Activated naive CD8-positive, alpha-beta T cell treated with anti-CD3 and anti-CD28 coated beads for 36 hours (primary cell): Measurements from ENCODE around the gene PSD4. TPM values are rescaled to one million over a fixed set of nuclear protein-coding genes. Genes with fewer than 3 reads are reported as not detected.

Experiments used
- DNase-seq: peaks from one replicate; pipeline ENCODE4 v3.0.0; 2021
- H3K27ac Mint-ChIP-seq: one replicate; pipeline ENCODE4 v1.8.0; 2022; ENCODE audit warnings: mild to moderate bottlenecking, moderate library complexity, mixed read lengths
- H3K27me3 Mint-ChIP-seq: one replicate; pipeline ENCODE4 v1.8.0; 2022; ENCODE audit warnings: mild to moderate bottlenecking, mixed read lengths
- H3K36me3 Mint-ChIP-seq: one replicate; pipeline ENCODE4 v1.8.0; 2021; ENCODE audit warnings: mild to moderate bottlenecking, mixed read lengths
- H3K4me1 Mint-ChIP-seq: one replicate; pipeline ENCODE4 v1.8.0; 2021; ENCODE audit warnings: mixed read lengths
- H3K4me3 Mint-ChIP-seq: one replicate; pipeline ENCODE4 v1.8.0; 2022; ENCODE audit warnings: mild to moderate bottlenecking, moderate library complexity, mixed read lengths
- H3K9me3 Mint-ChIP-seq: one replicate; pipeline ENCODE4 v1.8.0; 2022; ENCODE audit warnings: mixed read lengths
- total RNA-seq, 2 experiments: library from RNA; stranded (reverse); gene quantifications; one replicate each; pipeline ENCODE4 v1.2.3, GENCODE V29; 2021

Gene PSD4
- total RNA-seq, result 100 to 1,000 TPM; 194 to 198 TPM

GRCh38 chr2:113173542-113174375, at the start of gene PSD4:
TSS of gene PSD4 (plus strand) at chr2:113173971. CDS start at chr2:113182457, 8,486 bp downstream.
- peak within 1 kb of the TSS; percentile 93 for H3K4me3 Mint-ChIP-seq

DNA sequence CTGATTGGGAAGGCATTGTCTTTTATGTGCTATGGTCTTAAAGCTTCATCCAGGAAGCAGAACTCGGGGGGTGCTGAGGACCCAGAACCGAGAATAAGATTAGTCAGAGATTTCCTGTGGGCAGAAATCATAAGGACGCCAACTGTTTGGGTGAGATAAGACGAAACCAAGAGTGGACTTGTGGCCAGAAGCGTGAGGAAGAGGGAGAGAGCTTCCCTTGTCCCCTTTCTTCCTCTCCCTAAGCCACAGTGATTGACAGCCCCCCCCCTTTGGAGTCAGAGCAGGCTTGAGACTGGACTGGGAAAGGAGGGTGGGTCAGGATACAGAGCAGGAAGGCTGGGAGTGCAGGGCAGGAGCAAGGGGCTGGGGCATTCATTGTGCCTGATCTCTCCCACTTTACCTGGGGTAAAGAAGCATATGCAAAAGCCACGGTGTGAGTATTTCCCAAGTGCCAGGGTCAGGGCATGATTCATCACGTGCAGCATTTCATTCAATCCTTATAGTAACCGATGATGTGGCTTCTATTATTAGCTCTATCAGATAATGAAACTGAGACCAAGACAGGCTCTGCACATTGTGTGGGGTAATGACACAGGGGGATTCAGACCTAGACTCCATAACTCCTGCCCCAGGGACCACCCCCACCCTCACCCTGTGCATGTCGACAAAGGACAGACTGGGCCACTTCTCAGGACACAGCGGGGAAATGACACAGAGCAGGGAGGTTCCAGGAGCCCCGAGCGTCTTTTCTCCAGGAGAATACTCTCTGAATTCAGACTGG, 49.4 kb upstream of the PSD4 start:
- peaks cover 38% of the 10 kb centered on the region for H3K27me3 Mint-ChIP-seq
- H3K27ac Mint-ChIP-seq, result peak overlapping the region; percentile 66

More at GRCh38 chr2:113173542-113174375, at the start of gene PSD4:
- Mint-ChIP-seq H3K36me3 (peaks cover 78% of the 10 kb centered on the region), H3K4me1 (peaks cover 66% of the 10 kb centered on the region), H3K9me3 (peaks cover 8% of the 10 kb centered on the region), H3K27me3 (no peaks in the 10 kb centered on the region), H3K27ac (peak within 1 kb of the TSS; percentile 95)
- DNase-seq, result peak; percentile 89

GRCh38 chr2:113124984-113125855, 48.6 kb upstream of the PSD4 start:
- H3K27ac Mint-ChIP-seq, result no peak overlapping the region
- peaks cover 34% of the 10 kb centered on the region for H3K27me3 Mint-ChIP-seq
- no peaks in the 10 kb centered on the region for H3K9me3 Mint-ChIP-seq
- no peak overlapping the region for H3K4me3 Mint-ChIP-seq
- DNase-seq, result no peak
- peaks cover 35% of the 10 kb centered on the region for H3K4me1 Mint-ChIP-seq
- no peaks in the 10 kb centered on the region for H3K36me3 Mint-ChIP-seq

More for the DNA sequence above, 49.4 kb upstream of the PSD4 start:
- Mint-ChIP-seq H3K9me3 (no peaks in the 10 kb centered on the region), H3K4me1 (peaks cover 35% of the 10 kb centered on the region), H3K36me3 (no peaks in the 10 kb centered on the region), H3K4me3 (peak overlapping the region; percentile 42)
- peak; percentile 26 for DNase-seq

DNA sequence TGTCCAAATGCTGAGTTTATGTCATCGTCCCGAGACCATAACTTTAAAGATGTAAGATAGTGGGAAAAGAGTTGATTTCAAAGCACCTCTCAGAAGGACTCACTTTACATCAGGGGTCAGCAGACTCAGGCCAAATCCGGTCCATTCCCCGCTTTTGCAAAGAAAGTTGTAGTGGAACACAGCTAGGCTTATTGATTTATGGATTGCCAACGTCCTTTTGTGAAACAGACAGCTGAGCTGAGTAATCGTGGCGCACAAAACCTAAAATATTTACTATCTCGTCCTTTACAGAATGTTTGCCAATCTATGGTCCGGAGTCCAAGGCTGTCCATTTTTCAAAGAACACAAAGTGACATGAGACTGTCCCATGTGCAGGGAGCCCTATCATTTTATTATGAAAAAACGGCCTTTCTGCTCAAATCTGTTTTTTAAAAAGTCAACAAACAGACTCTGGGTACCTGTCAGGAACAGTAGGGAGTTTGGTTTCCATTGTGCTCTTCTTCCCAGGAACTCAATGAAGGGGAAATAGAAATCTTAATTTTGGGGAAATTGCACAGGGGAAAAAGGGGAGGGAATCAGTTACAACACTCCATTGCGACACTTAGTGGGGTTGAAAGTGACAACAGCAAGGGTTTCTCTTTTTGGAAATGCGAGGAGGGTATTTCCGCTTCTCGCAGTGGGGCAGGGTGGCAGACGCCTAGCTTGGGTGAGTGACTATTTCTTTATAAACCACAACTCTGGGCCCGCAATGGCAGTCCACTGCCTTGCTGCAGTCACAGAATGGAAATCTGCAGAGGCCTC, 46.7 kb upstream of the PSD4 start, which contains the start of gene IL1RN:
IL1RN (plus strand) TSS at position 754 of the 801 bp plus-strand sequence; CDS start at position 781, 27 bp downstream.
- H3K4me1 Mint-ChIP-seq, result peaks cover 32% of the 10 kb centered on the region

GRCh38 chr2:113127646-113128570, 45.9 kb upstream of the PSD4 start:
- peaks cover 21% of the 10 kb centered on the region for H3K27me3 Mint-ChIP-seq
- no peak overlapping the region for H3K27ac Mint-ChIP-seq
- no peaks in the 10 kb centered on the region for H3K9me3 Mint-ChIP-seq
- no peak overlapping the region for H3K4me3 Mint-ChIP-seq
- no peaks in the 10 kb centered on the region for H3K36me3 Mint-ChIP-seq
- H3K4me1 Mint-ChIP-seq, result peaks cover 32% of the 10 kb centered on the region
- DNase-seq, result no peak

More for the DNA sequence above, 46.7 kb upstream of the PSD4 start, which contains the start of gene IL1RN:
- DNase-seq, result no peak
- H3K27ac Mint-ChIP-seq, result no peak within 1 kb of the TSS
- peaks cover 23% of the 10 kb centered on the region for H3K27me3 Mint-ChIP-seq
- no peak within 1 kb of the TSS for H3K4me3 Mint-ChIP-seq
- H3K9me3 Mint-ChIP-seq, result no peaks in the 10 kb centered on the region
- H3K36me3 Mint-ChIP-seq, result no peaks in the 10 kb centered on the region

GRCh38 chr2:113129519-113130078, 44.2 kb upstream of the PSD4 start:
- H3K4me1 Mint-ChIP-seq, result peaks cover 23% of the 10 kb centered on the region
- H3K4me3 Mint-ChIP-seq, result no peak overlapping the region
- H3K9me3 Mint-ChIP-seq, result no peaks in the 10 kb centered on the region
- no peak for DNase-seq
- peaks cover 13% of the 10 kb centered on the region for H3K27me3 Mint-ChIP-seq
- H3K36me3 Mint-ChIP-seq, result no peaks in the 10 kb centered on the region
- H3K27ac Mint-ChIP-seq, result no peak overlapping the region

DNA sequence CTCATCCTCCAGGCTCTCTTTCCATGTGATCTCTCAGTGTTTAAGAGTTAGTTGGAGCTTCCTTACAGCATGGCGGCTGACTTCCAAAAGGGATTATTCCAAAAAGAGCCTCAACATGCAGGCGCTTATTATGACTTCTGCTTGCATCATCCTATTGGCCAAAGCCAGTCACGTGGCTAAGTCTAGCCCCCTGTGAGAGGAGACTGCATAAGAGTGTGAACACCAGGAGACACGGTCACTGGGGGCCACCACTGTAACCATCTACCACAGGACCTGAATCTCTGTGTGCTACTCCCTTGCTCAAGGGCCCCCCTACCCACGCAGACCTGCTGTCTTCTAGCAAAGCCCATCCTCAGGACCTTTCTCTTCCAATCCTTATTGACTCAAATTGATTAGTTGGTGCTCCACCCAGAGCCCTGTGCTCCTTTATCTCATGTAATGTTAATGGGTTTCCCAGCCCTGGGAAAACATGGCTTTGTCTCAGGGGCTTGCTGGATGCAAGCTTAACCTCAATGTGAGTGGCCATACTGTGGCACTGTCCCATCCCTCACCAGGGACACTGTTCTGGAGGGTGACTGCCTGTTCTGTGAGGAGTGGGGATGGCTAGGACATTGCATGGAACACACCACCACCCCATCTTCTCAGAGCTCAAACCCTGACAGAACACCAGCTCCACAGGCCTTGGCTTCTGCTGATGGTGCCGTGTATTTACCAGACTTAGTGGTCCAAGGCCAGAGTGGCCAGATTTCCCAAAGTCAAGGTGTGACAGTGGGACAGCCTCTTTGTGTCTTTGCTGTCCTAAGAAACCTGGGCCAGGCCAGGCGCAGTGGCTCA, 42.2 kb upstream of the PSD4 start:
- no peak overlapping the region for H3K4me3 Mint-ChIP-seq
- peaks cover 14% of the 10 kb centered on the region for H3K4me1 Mint-ChIP-seq
- no peaks in the 10 kb centered on the region for H3K27me3 Mint-ChIP-seq
- DNase-seq, result no peak
- no peaks in the 10 kb centered on the region for H3K36me3 Mint-ChIP-seq
- no peak overlapping the region for H3K27ac Mint-ChIP-seq
- no peaks in the 10 kb centered on the region for H3K9me3 Mint-ChIP-seq

DNA sequence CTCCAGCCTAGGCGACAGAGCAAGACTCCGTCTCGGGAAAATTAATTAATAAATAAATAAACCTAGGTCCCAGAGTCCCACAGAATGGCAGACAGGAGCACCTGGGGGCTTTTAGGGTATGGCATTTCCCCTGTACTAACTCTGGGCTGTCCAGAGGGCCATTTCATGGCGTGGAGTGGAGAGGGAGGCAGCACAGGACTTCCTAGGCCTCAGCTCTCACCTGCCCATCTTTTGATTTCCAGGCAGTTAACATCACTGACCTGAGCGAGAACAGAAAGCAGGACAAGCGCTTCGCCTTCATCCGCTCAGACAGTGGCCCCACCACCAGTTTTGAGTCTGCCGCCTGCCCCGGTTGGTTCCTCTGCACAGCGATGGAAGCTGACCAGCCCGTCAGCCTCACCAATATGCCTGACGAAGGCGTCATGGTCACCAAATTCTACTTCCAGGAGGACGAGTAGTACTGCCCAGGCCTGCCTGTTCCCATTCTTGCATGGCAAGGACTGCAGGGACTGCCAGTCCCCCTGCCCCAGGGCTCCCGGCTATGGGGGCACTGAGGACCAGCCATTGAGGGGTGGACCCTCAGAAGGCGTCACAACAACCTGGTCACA, 41.3 kb upstream of the PSD4 start:
- no peak for DNase-seq
- no peaks in the 10 kb centered on the region for H3K9me3 Mint-ChIP-seq
- no peaks in the 10 kb centered on the region for H3K36me3 Mint-ChIP-seq
- H3K27me3 Mint-ChIP-seq, result no peaks in the 10 kb centered on the region
- no peak overlapping the region for H3K27ac Mint-ChIP-seq
- H3K4me1 Mint-ChIP-seq, result peaks cover 12% of the 10 kb centered on the region
- H3K4me3 Mint-ChIP-seq, result no peak overlapping the region

DNA sequence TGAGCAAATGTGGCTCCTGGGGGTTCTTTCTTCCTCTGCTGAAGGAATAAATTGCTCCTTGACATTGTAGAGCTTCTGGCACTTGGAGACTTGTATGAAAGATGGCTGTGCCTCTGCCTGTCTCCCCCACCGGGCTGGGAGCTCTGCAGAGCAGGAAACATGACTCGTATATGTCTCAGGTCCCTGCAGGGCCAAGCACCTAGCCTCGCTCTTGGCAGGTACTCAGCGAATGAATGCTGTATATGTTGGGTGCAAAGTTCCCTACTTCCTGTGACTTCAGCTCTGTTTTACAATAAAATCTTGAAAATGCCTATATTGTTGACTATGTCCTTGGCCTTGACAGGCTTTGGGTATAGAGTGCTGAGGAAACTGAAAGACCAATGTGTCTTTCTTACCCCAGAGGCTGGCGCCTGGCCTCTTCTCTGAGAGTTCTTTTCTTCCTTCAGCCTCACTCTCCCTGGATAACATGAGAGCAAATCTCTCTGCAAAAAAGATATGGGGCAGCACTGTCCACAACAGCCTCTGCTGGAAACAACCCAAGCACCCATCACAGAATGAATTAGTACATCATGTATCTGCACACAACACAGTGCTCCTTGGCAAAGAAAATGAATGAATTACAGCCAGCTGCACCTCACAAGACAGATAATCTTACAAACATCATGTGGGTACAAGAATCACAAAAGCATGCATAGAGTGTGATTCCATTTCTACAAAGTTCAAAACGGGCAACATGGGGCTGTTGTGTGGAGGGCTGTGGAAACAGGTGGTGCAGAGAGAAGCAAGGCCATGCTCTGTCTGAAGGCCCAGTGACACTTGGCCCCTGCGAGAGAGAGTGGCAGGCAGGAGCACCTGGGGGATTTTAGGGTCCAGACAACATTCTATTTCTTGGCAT, 39.8 kb upstream of the PSD4 start:
- no peak for DNase-seq
- Mint-ChIP-seq H3K27ac (no peak overlapping the region), H3K27me3 (no peaks in the 10 kb centered on the region), H3K36me3 (no peaks in the 10 kb centered on the region), H3K9me3 (no peaks in the 10 kb centered on the region), H3K4me3 (no peak overlapping the region), H3K4me1 (peaks cover 23% of the 10 kb centered on the region)

DNA sequence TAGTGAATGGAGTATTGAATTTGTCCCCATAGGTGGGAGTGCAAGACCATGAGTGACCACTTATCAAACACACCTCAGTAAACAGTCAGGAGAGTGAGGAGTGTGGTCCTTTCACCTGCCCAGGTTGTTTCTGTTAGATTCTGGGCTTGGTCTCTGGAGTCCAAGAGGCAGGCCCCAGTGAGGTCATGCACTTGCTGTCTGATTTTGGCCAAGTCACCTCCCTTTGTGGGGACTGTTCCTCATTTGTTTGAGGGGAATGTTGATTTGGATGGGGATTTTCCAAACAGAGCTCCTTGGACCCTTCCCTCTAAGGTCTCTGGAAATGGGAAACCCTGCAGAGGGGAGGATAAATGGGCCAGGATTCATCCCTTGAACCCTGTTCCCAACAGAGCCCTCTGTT, 39.1 kb upstream of the PSD4 start:
- Mint-ChIP-seq H3K4me3 (no peak overlapping the region), H3K4me1 (peaks cover 27% of the 10 kb centered on the region), H3K36me3 (no peaks in the 10 kb centered on the region), H3K27ac (no peak overlapping the region), H3K27me3 (no peaks in the 10 kb centered on the region), H3K9me3 (no peaks in the 10 kb centered on the region)
- DNase-seq, result no peak

DNA sequence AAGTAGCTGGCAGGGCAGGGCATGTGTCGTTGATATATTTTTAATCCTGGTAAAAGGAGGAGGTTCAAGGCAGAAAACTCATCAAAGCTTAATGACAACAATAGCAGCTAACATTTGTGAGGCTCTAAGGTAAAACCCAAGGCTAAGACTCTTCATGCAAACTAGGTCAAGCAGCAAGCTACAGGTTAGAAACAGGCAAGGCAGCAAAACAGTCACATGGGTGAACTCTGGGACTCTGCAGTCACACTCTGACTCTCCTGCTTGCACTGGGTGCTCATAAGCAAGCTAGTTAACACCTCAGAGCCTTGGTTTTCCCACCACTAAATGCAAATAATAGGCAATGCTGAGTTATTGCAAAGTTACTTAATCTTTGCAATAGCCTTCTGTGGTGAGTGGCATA, 38.5 kb upstream of the PSD4 start:
- DNase-seq, result no peak
- peaks cover 27% of the 10 kb centered on the region for H3K4me1 Mint-ChIP-seq
- no peaks in the 10 kb centered on the region for H3K36me3 Mint-ChIP-seq
- H3K9me3 Mint-ChIP-seq, result no peaks in the 10 kb centered on the region
- no peak overlapping the region for H3K4me3 Mint-ChIP-seq
- H3K27me3 Mint-ChIP-seq, result no peaks in the 10 kb centered on the region
- no peak overlapping the region for H3K27ac Mint-ChIP-seq
